ENCODE data around the gene KCNK15. TPM values are rescaled to one million over a fixed set of nuclear protein-coding genes. Genes with fewer than 3 reads are reported as not detected.
"Not testable (repeated sequence)": the region's sequence is repeated elsewhere in the genome, so short reads cannot be mapped to it uniquely, and the experiment has no call there.

KCNK15 gene
- total RNA-seq, 4 donors from 2014 or later = 0.26 to 4.4 (median 2.0) TPM

- intact Hi-C loops (cut with DNase I; ENCODE audit: low total_unique reads) = no loop called here
- Histone ChIP-seq H3K4me3 (no peak overlapping the region), H3K36me3 (no peaks in the 10 kb centered on the region), H3K4me1 (no peaks in the 10 kb centered on the region), H3K9me3 (no peaks in the 10 kb centered on the region), H3K27ac (no peak overlapping the region), H3K27me3 (no peaks in the 10 kb centered on the region)
- TF ChIP-seq CTCF (IDR thresholded peaks at IDR 0.05) = no peak
- no peak for TF ChIP-seq POLR2A (IDR thresholded peaks at IDR 0.05)
- DNase-seq = no peak
Measured at GRCh38 chr20:44756956-44757355, 11.3 kb downstream of the KCNK15 start.

- no peak overlapping the region for H3K4me3 ChIP-seq
- no peaks in the 10 kb centered on the region for H3K36me3 ChIP-seq
- H3K27me3 ChIP-seq = no peaks in the 10 kb centered on the region
- no peak for TF ChIP-seq CTCF (IDR thresholded peaks at IDR 0.05)
- no peak for TF ChIP-seq POLR2A (IDR thresholded peaks at IDR 0.05)
- intact Hi-C loops (cut with DNase I; ENCODE audit: low total_unique reads) = no loop called here
- no peak for DNase-seq
- H3K27ac ChIP-seq = no peak overlapping the region
- no peaks in the 10 kb centered on the region for H3K9me3 ChIP-seq
- no peaks in the 10 kb centered on the region for H3K4me1 ChIP-seq
Measured at GRCh38 chr20:44758247-44759101, 12.8 kb downstream of the KCNK15 start.

- intact Hi-C loops (cut with DNase I; ENCODE audit: low total_unique reads) = no loop called here
- H3K9me3 ChIP-seq = no peaks in the 10 kb centered on the region
- no peaks in the 10 kb centered on the region for H3K36me3 ChIP-seq
- no peaks in the 10 kb centered on the region for H3K4me1 ChIP-seq
- H3K27me3 ChIP-seq = no peaks in the 10 kb centered on the region
- no peak for DNase-seq
- no peak overlapping the region for H3K4me3 ChIP-seq
- TF ChIP-seq POLR2A (IDR thresholded peaks at IDR 0.05) (no peak), CTCF (IDR thresholded peaks at IDR 0.05) (no peak)
- no peak overlapping the region for H3K27ac ChIP-seq
Measured at GRCh38 chr20:44759595-44759994, 13.9 kb downstream of the KCNK15 start.

- intact Hi-C loops (cut with DNase I; ENCODE audit: low total_unique reads) = no loop called here
- TF ChIP-seq POLR2A (IDR thresholded peaks at IDR 0.05) = no peak
- TF ChIP-seq CTCF (IDR thresholded peaks at IDR 0.05) = no peak
- DNase-seq = no peak
- Histone ChIP-seq H3K36me3 (no peaks in the 10 kb centered on the region), H3K4me3 (no peak overlapping the region), H3K4me1 (no peaks in the 10 kb centered on the region), H3K9me3 (no peaks in the 10 kb centered on the region), H3K27ac (no peak overlapping the region), H3K27me3 (no peaks in the 10 kb centered on the region)
Measured at GRCh38 chr20:44761423-44761822, 15.8 kb downstream of the KCNK15 start.

- H3K27me3 ChIP-seq = no peaks in the 10 kb centered on the region
- no peak overlapping the region for H3K4me3 ChIP-seq
- H3K9me3 ChIP-seq = no peaks in the 10 kb centered on the region
- TF ChIP-seq POLR2A (IDR thresholded peaks at IDR 0.05) (no peak), CTCF (IDR thresholded peaks at IDR 0.05) (no peak)
- intact Hi-C loops (cut with DNase I; ENCODE audit: low total_unique reads) = no loop called here
- no peaks in the 10 kb centered on the region for H3K4me1 ChIP-seq
- H3K36me3 ChIP-seq = no peaks in the 10 kb centered on the region
- peak overlapping the region in 1 of 2 donors; percentile 42 for H3K27ac ChIP-seq
- DNase-seq = no peak
Measured at GRCh38 chr20:44762466-44763140, 16.9 kb downstream of the KCNK15 start.

- intact Hi-C loops (cut with DNase I; ENCODE audit: low total_unique reads); H3K27ac ChIP-seq; DNase-seq; H3K9me3 ChIP-seq; H3K36me3 ChIP-seq; H3K4me1 ChIP-seq; H3K4me3 ChIP-seq; H3K27me3 ChIP-seq: not testable (repeated sequence)
Measured at GRCh38 chr20:44763798-44764197, 18.1 kb downstream of the KCNK15 start.
